Measurements from ENCODE around the gene SESN1.

DNA sequence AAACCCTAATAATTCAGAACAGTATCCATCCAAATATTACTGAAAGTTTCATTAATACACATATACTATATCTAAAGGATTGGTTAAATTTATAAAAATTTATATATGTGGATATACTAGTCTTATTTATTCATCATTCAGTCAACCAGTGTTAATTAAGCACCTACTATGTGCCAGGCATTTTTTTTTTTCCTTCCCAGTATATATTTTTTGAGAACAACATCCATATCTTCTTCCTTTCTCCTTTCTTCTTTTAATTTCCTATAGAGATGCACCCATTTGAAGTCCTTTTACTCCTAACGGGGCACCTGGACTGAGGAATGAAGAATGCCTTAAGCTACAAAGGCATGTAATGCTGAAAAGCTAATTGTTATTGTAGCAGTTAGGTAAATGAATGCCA, 72.8 kb downstream of the SESN1 start:
- TF ChIP-seq EP300 (IDR thresholded peaks at IDR 0.05) (no peak), CTCF (IDR thresholded peaks at IDR 0.05) (no peak)

Measured in upper lobe of left lung (tissue), 4 donors.